CD4-positive, alpha-beta T cell treated with Interleukin-10 for 1 hour (primary cell): ENCODE measurements around the gene GALNT18.

Experiments used
- DNase-seq: peaks from one replicate; pipeline ENCODE4 v3.0.0-alpha.2; 2020

The GALNT18 gene

GRCh38 chr11:11291041-11292015 is 330.5 kb downstream of the GALNT18 start:
- DNase-seq: no peak

GRCh38 chr11:11290354-11290753 is 331.5 kb downstream of the GALNT18 start:
- DNase-seq: no peak

- no peak for DNase-seq
These were observed 332.1 kb downstream of the GALNT18 start for GRCh38 chr11:11289669-11290068.

- DNase-seq: no peak
These were observed 332.7 kb downstream of the GALNT18 start for GRCh38 chr11:11288972-11289616.

GRCh38 chr11:11284481-11284880 is 337.3 kb downstream of the GALNT18 start:
- DNase-seq: no peak

- DNase-seq: no peak
These were observed 340.2 kb downstream of the GALNT18 start for GRCh38 chr11:11281626-11282025.

GRCh38 chr11:11280826-11281225 is 341.0 kb downstream of the GALNT18 start:
- DNase-seq: no peak

GRCh38 chr11:11279956-11280689 is 341.7 kb downstream of the GALNT18 start:
- no peak for DNase-seq

GRCh38 chr11:11272254-11272653 is 349.6 kb downstream of the GALNT18 start:
- no peak for DNase-seq

- no peak for DNase-seq
These were observed 351.5 kb downstream of the GALNT18 start for GRCh38 chr11:11270236-11270775.

- no peak for DNase-seq
These were observed 353.1 kb downstream of the GALNT18 start for GRCh38 chr11:11268706-11269105.

- no peak for DNase-seq
These were observed 353.7 kb downstream of the GALNT18 start for GRCh38 chr11:11268119-11268518.

GRCh38 chr11:11267312-11267711 is 354.5 kb downstream of the GALNT18 start:
- no peak for DNase-seq

- DNase-seq: peak; percentile 55
These were observed 355.7 kb downstream of the GALNT18 start for GRCh38 chr11:11265994-11266606.

- DNase-seq: no peak
These were observed 356.5 kb downstream of the GALNT18 start for GRCh38 chr11:11265320-11265719.

GRCh38 chr11:11263238-11264005 is 358.4 kb downstream of the GALNT18 start:
- DNase-seq: no peak

- DNase-seq: no peak
These were observed 359.5 kb downstream of the GALNT18 start for GRCh38 chr11:11262171-11262920.

- DNase-seq: no peak
These were observed 360.2 kb downstream of the GALNT18 start for GRCh38 chr11:11261629-11262028.

- DNase-seq: no peak
These were observed 360.9 kb downstream of the GALNT18 start for GRCh38 chr11:11260903-11261302.

GRCh38 chr11:11253995-11254394 is 367.8 kb downstream of the GALNT18 start:
- DNase-seq: no peak

GRCh38 chr11:11253497-11253896 is 368.3 kb downstream of the GALNT18 start:
- DNase-seq: no peak
